ENCODE results near the gene HECTD2. TPM values are rescaled to one million over a fixed set of nuclear protein-coding genes. Genes with fewer than 3 reads are reported as not detected.
"Not testable (repeated sequence)": the region's sequence is repeated elsewhere in the genome, so short reads cannot be mapped to it uniquely, and the experiment has no call there.

Gene HECTD2
- total RNA-seq, 1 donor from 2014 or later, result 25.4 TPM

GRCh38 chr10:91558473-91558872 lies 148.3 kb downstream of the HECTD2 start:
- H3K36me3 ChIP-seq, result no peaks in the 10 kb centered on the region
- no peak overlapping the region for H3K27ac ChIP-seq
- H3K27me3 ChIP-seq, result no peaks in the 10 kb centered on the region
- H3K9me3 ChIP-seq, result no peaks in the 10 kb centered on the region
- peaks cover 0 to 13% of the 10 kb centered on the region in 2 donors for H3K4me1 ChIP-seq
- DNase-seq (ENCODE audit: low spot score in 2 of 2), result no peak
- no peak overlapping the region for H3K4me3 ChIP-seq
- TF ChIP-seq CTCF (IDR thresholded peaks at IDR 0.05), result no peak
- intact Hi-C loops (cut with DNase I), result loop anchor here (5.0 kb wide), 1 partner anchor 61 kb away; no protein-coding TSS in a partner anchor

- Histone ChIP-seq H3K4me1 (peaks cover 0 to 16% of the 10 kb centered on the region in 2 donors), H3K27ac (no peak overlapping the region), H3K9me3 (no peaks in the 10 kb centered on the region), H3K36me3 (no peaks in the 10 kb centered on the region), H3K4me3 (no peak overlapping the region), H3K27me3 (no peaks in the 10 kb centered on the region)
- TF ChIP-seq CTCF (IDR thresholded peaks at IDR 0.05), result no peak
- intact Hi-C loops (cut with DNase I), result loop anchor here (5.0 kb wide), 1 partner anchor 62 kb away; no protein-coding TSS in a partner anchor
- no peak for DNase-seq (ENCODE audit: low spot score in 2 of 2)
These were observed 149.0 kb downstream of the HECTD2 start for GRCh38 chr10:91559169-91559568.

- Histone ChIP-seq H3K36me3 (no peaks in the 10 kb centered on the region), H3K4me3 (no peak overlapping the region), H3K4me1 (peaks cover 0 to 16% of the 10 kb centered on the region in 2 donors), H3K27me3 (no peaks in the 10 kb centered on the region), H3K27ac (no peak overlapping the region), H3K9me3 (no peaks in the 10 kb centered on the region)
- intact Hi-C loops (cut with DNase I), result loop anchor here (5.0 kb wide), 1 partner anchor 62 kb away; no protein-coding TSS in a partner anchor
- TF ChIP-seq CTCF (IDR thresholded peaks at IDR 0.05), result no peak
- no peak for DNase-seq (ENCODE audit: low spot score in 2 of 2)
These were observed 149.6 kb downstream of the HECTD2 start for GRCh38 chr10:91559750-91560149.

- intact Hi-C loops (cut with DNase I); DNase-seq (ENCODE audit: low spot score in 2 of 2): not testable (repeated sequence)
- H3K4me1 ChIP-seq, result peaks cover 0 to 14% of the 10 kb centered on the region in 2 donors
These were observed 150.7 kb downstream of the HECTD2 start for GRCh38 chr10:91560827-91561226.

GRCh38 chr10:91562839-91563581 lies 152.9 kb downstream of the HECTD2 start:
- intact Hi-C loops (cut with DNase I), result no loop called here
- peak overlapping the region in 1 of 2 donors; percentile 18 for H3K27ac ChIP-seq

More at GRCh38 chr10:91560827-91561226, 150.7 kb downstream of the HECTD2 start:
- not testable (repeated sequence) for H3K27ac ChIP-seq, H3K27me3 ChIP-seq, H3K36me3 ChIP-seq, H3K9me3 ChIP-seq, H3K4me3 ChIP-seq

More at GRCh38 chr10:91562839-91563581, 152.9 kb downstream of the HECTD2 start:
- no peak for TF ChIP-seq CTCF (IDR thresholded peaks at IDR 0.05)
- peaks cover 0 to 7% of the 10 kb centered on the region in 2 donors for H3K4me1 ChIP-seq
- no peaks in the 10 kb centered on the region for H3K36me3 ChIP-seq
- H3K4me3 ChIP-seq, result no peak overlapping the region
- no peaks in the 10 kb centered on the region for H3K27me3 ChIP-seq
- DNase-seq (ENCODE audit: low spot score in 2 of 2), result no peak
- no peaks in the 10 kb centered on the region for H3K9me3 ChIP-seq

Measured in ascending aorta (tissue), 2 donors.